ENCODE data around the gene CCDC188.

DNA sequence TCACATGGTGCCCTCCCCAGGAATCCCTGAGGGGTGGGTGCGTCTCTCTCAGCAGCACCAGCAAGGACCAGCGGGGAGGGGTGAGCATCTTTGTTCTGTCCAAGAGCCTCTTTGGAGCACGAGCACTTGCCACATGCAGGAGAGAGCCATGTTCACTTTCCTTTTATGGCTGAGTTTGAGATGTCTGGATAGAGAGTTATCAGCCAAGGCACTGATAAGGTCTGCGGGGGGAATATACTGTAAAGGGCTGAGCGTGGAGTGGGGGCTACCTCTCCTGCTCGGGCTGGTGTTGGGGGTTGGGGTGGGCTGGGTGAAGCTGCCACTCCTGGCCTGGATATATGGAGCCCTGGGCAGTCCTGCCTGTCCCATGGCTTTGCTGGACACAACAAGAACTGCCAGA, 34.9 kb upstream of the CCDC188 start:
- TF ChIP-seq ZFP30 (CRISPR knock-in tag; IDR thresholded peaks at IDR 0.05; ENCODE audit: borderline replicate concordance) (no peak), ZNF41 (CRISPR knock-in tag; conservative IDR thresholded peaks at IDR 0.05) (no peak), RAD21 (CRISPR knock-in tag; conservative IDR thresholded peaks at IDR 0.05 in 1 of 2, IDR thresholded peaks at IDR 0.05 in 1 of 2) (no peak), EZH2 (IDR thresholded peaks at IDR 0.05; ENCODE audit: borderline replicate concordance, low read depth, low read length) (no peak), TAF1 (IDR thresholded peaks at IDR 0.05; ENCODE audit: control insufficient read depth, extremely low read depth, insufficient read depth, low read length, severe bottlenecking) (no peak), NR2C1 (IDR thresholded peaks at IDR 0.05) (no peak), NR2C1 (tag; IDR thresholded peaks at IDR 0.05) (no peak), NR2C2 (CRISPR knock-in tag; IDR thresholded peaks at IDR 0.05) (0 out of 2 replicates have a peak, but pooled peaks have one; percentile 13), NR2C2 (tag; IDR thresholded peaks at IDR 0.05) (no peak), POLR2A (conservative IDR thresholded peaks at IDR 0.05) (no peak)
- TF ChIP-seq, protein P1, sequence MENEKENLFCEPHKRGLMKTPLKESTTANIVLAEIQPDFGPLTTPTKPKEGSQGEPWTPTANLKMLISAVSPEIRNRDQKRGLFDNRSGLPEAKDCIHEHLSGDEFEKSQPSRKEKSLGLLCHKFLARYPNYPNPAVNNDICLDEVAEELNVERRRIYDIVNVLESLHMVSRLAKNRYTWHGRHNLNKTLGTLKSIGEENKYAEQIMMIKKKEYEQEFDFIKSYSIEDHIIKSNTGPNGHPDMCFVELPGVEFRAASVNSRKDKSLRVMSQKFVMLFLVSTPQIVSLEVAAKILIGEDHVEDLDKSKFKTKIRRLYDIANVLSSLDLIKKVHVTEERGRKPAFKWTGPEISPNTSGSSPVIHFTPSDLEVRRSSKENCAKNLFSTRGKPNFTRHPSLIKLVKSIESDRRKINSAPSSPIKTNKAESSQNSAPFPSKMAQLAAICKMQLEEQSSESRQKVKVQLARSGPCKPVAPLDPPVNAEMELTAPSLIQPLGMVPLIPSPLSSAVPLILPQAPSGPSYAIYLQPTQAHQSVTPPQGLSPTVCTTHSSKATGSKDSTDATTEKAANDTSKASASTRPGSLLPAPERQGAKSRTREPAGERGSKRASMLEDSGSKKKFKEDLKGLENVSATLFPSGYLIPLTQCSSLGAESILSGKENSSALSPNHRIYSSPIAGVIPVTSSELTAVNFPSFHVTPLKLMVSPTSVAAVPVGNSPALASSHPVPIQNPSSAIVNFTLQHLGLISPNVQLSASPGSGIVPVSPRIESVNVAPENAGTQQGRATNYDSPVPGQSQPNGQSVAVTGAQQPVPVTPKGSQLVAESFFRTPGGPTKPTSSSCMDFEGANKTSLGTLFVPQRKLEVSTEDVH (IDR thresholded peaks at IDR 0.05; ENCODE audit: low read depth, partially characterized antibody): no peak
- TF ChIP-seq, protein P2, sequence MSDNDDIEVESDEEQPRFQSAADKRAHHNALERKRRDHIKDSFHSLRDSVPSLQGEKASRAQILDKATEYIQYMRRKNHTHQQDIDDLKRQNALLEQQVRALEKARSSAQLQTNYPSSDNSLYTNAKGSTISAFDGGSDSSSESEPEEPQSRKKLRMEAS (CRISPR knock-in tag; IDR thresholded peaks at IDR 0.05): no peak
- TF ChIP-seq, protein P3, sequence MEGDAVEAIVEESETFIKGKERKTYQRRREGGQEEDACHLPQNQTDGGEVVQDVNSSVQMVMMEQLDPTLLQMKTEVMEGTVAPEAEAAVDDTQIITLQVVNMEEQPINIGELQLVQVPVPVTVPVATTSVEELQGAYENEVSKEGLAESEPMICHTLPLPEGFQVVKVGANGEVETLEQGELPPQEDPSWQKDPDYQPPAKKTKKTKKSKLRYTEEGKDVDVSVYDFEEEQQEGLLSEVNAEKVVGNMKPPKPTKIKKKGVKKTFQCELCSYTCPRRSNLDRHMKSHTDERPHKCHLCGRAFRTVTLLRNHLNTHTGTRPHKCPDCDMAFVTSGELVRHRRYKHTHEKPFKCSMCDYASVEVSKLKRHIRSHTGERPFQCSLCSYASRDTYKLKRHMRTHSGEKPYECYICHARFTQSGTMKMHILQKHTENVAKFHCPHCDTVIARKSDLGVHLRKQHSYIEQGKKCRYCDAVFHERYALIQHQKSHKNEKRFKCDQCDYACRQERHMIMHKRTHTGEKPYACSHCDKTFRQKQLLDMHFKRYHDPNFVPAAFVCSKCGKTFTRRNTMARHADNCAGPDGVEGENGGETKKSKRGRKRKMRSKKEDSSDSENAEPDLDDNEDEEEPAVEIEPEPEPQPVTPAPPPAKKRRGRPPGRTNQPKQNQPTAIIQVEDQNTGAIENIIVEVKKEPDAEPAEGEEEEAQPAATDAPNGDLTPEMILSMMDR (IDR thresholded peaks at IDR 0.05 in 2 of 3, conservative IDR thresholded peaks at IDR 0.05 in 1 of 3; ENCODE audit: insufficient read depth in 2 of 3, low read depth in 1 of 3, low read length in 3 of 3): no peak
- TF ChIP-seq, protein P4, sequence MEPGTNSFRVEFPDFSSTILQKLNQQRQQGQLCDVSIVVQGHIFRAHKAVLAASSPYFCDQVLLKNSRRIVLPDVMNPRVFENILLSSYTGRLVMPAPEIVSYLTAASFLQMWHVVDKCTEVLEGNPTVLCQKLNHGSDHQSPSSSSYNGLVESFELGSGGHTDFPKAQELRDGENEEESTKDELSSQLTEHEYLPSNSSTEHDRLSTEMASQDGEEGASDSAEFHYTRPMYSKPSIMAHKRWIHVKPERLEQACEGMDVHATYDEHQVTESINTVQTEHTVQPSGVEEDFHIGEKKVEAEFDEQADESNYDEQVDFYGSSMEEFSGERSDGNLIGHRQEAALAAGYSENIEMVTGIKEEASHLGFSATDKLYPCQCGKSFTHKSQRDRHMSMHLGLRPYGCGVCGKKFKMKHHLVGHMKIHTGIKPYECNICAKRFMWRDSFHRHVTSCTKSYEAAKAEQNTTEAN (CRISPR knock-in tag; IDR thresholded peaks at IDR 0.05): no peak
